Heart left ventricle (tissue), 16 donors: Measurements from ENCODE around the gene ARHGAP44. TPM values are rescaled to one million over a fixed set of nuclear protein-coding genes. Genes with fewer than 3 reads are reported as not detected.

ENCODE experiments used
- ATAC-seq, 4 donors: fragments of 200-7000 bp; cut with Tn5 transposase; one replicate each; pipeline ENCODE4 v1.9.1; 2020 to 2022; ENCODE audit warnings: moderate library complexity in 4 of 4, mild to moderate bottlenecking in 3 of 4, moderate number of reproducible peaks in 1 of 4
- DNase-seq, 5 donors: peaks; one replicate each; pipeline ENCODE4 v3.0.0-alpha.2; 2020
- H3K27ac ChIP-seq, 12 donors: fragments of 200-600 bp; sonication (generic) in 4 of 12; one replicate each; pipeline versions ENCODE4 v1.5.0 to v1.8.0; 2016 to 2022; ENCODE audit warnings: mild to moderate bottlenecking in 2 of 12
- H3K27me3 ChIP-seq, 9 donors: fragments of 200-600 bp; sonication (generic) in 2 of 9; one replicate each; pipeline versions ENCODE4 v1.5.1 to v1.8.0; 2016 to 2022; ENCODE audit warnings: mild to moderate bottlenecking in 3 of 9
- H3K36me3 ChIP-seq, 9 donors: fragments of 200-600 bp; sonication (generic) in 2 of 9; one replicate each; pipeline versions ENCODE4 v1.5.0 to v1.8.0; 2018 to 2022; ENCODE audit warnings: mild to moderate bottlenecking in 2 of 9
- H3K4me1 ChIP-seq, 12 donors: fragments of 200-600 bp; sonication (generic) in 4 of 12; one replicate each; pipeline versions ENCODE4 v1.5.0 to v1.8.0; 2016 to 2022; ENCODE audit warnings: mild to moderate bottlenecking in 3 of 12
- H3K4me3 ChIP-seq, 12 donors: fragments of 200-600 bp; sonication (generic) in 4 of 12; one replicate each; pipeline versions ENCODE4 v1.5.0 to v1.8.0; 2017 to 2022; ENCODE audit warnings: mild to moderate bottlenecking in 9 of 12, moderate library complexity in 4 of 12
- H3K9me3 ChIP-seq, 12 donors: fragments of 200-600 bp; sonication (generic) in 4 of 12; one replicate each; pipeline versions ENCODE4 v1.5.0 to v1.8.0; 2016 to 2022; ENCODE audit warnings: mild to moderate bottlenecking in 1 of 12
- CTCF ChIP-seq, 12 donors: fragments of 200-600 bp; sonication (generic) in 4 of 12; IDR thresholded peaks; one replicate each; pipeline versions ENCODE4 v1.5.0 to v1.8.0; 2018 to 2022; ENCODE audit warnings: antibody characterized with exemption in 12 of 12, mild to moderate bottlenecking in 5 of 12
- POLR2A ChIP-seq, 2 donors: fragments of 450-650 bp; IDR thresholded peaks; one replicate each; pipeline ENCODE4 v1.6.1; 2017; ENCODE audit warnings: antibody characterized with exemption in 2 of 2, mild to moderate bottlenecking in 2 of 2, moderate library complexity in 2 of 2
- WGBS, 4 donors: extraction: QIAGEN DNeasy Blood & Tissue Kit in 2 of 4; methylation state at CpG; one replicate each; pipeline versions ENCODE4 v1.1.5 to v1.1.7; 2013 to 2018; 5-methylcytosine and 5-hydroxymethylcytosine counted together
- intact Hi-C, 10 donors: fragments of 100-400 bp; cut with DNase I; formaldehyde crosslinking; loops; one replicate each; pipeline versions ENCODE4 v1.11.1 to v1.14.2; 2022
- polyA plus RNA-seq, 2 donors: library from polyadenylated mRNA; stranded (reverse); fragments of 200-250 nt; gene quantifications; one replicate each; pipeline ENCODE4 v1.2.3, GENCODE V29; 2013
- total RNA-seq, 9 donors: library from RNA; depleted of rRNA in 2 of 9; stranded (reverse); fragments of >200 nt in 2 of 9; fragmentation: NEBNext Ultra II Directional in 3 of 9; extraction: Animal tissue kit (Norgen Biotek cat#: 25700) in 3 of 9; gene quantifications; one replicate each; pipeline versions ENCODE4 v1.1.0 to v1.2.4, GENCODE V29; 2016 to 2023
- donor health status: ischemic (EF 13 %, LVEDD 7.1; RV severe dilation, severe dysfunction).
- donor health status: healthy with polysubstance abuse.
- donor health status: DM: no; HTN: yes; CAD: no.
- donor health status: DM: no; HTN: no; CAD: no.
- donor health status: ischemic (EF 25% LVEDD 6.9; RV normal size, moderate dysfunction).
- donor health status: ischemic (EF 25% LVEDD 5.7; RV mildly dilated, moderate dysfunction).
- donor health status: healthy.
- donor health status: DM: yes; HTN: yes; CAD: no.
- donor health status: ischemic (EF 35%, LVEDD 5.7; RV mildly dilated, moderate dysfunction).
- donor health status: nonischemic (EF 11% LVEDD 7.7; RV severe dilation, severe dysfunction).
- donor health status: DM: yes; HTN: yes; CAD: no.
- donor health status: PGD.
- donor health status: ischemic (EF 29% LVEDD 5.4; RV normal size, mild dysfunction).
- donor health status: nonischemic (EF 23%, LVEDD 6.1; RV moderate dilation, normal function).

ARHGAP44 gene
- total and polyA plus RNA-seq, 11 donors: 4.3 to 15.7 (median 8.6) TPM

DNA sequence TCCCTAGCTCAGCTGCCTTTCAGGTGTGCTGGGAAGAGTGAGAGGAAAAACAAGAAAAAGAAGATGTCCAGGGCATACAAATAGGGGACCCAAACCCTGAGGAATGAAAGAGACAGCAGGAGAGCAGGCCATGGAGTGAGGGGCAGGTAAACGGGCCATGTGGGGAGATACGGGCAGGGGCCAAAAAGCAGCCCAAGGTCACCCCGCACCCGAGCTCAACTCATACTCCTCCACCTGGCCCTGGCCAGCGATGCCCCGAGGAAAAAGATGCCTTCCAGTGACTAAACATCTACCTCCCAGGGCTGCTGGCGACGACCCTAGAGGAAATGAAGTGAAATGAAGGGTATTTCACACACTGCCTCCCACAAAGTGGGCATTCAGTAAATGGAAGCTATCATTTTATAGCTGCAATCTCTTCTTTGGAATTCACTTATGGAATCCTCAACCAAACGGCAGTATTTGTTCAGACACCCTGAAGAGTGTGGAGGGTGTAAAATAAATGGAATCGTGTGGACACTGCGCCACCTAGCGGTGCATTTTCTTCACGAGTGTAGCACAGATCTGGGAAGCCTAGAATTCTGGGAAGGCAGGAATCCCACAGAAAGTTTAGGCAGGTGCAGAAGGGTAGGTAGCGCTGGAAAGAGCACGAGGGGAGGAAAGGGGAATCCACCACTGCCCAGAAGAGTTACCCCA lies 213.6 kb downstream of the ARHGAP44 start:
- 43 to 48% (median 46%) methylated on average over 15 of the region's 15 CpGs for WGBS, 4 donors
- peak; percentile 72 to 91 (median 85) for TF ChIP-seq CTCF (IDR thresholded peaks at IDR 0.05)
- TF ChIP-seq POLR2A (IDR thresholded peaks at IDR 0.05): no peak
- intact Hi-C loops: loop anchor here (2.0 to 10.0 kb wide), 17 partner anchors 58 to 822 kb away; partner anchors contain the start of gene MYOCD (in 1 of the 10)
- H3K4me3 ChIP-seq: no peak overlapping the region
- no peaks in the 10 kb centered on the region for H3K9me3 ChIP-seq
- H3K36me3 ChIP-seq: peaks cover 0 to 100% (median 98%) of the 10 kb centered on the region in 9 donors
- no peaks in the 10 kb centered on the region for H3K27me3 ChIP-seq
- peaks cover 0 to 7% (median 1%) of the 10 kb centered on the region in 12 donors for H3K4me1 ChIP-seq
- no peak overlapping the region for H3K27ac ChIP-seq
- DNase-seq (peak; percentile 67 to 85 (median 79)), ATAC-seq (peak; percentile 81 to 93 (median 85))

- no peak overlapping the region for H3K27ac ChIP-seq
- H3K27me3 ChIP-seq: no peaks in the 10 kb centered on the region
- WGBS, 4 donors: 49 to 80% (median 76%) methylated on average over 3 to 9 of the region's 9 CpGs
- ATAC-seq: peak in 3 of 4 donors; percentile 25 to 41 (median 39)
- no peaks in the 10 kb centered on the region for H3K9me3 ChIP-seq
- no peak for DNase-seq
- peak in 2 of 12 donors; percentile 28 to 33 for TF ChIP-seq CTCF (IDR thresholded peaks at IDR 0.05)
- no peak for TF ChIP-seq POLR2A (IDR thresholded peaks at IDR 0.05)
- peaks cover 0 to 7% (median 1%) of the 10 kb centered on the region in 12 donors for H3K4me1 ChIP-seq
- no peak overlapping the region for H3K4me3 ChIP-seq
- intact Hi-C loops: loop anchor here (2.0 to 10.0 kb wide), 17 partner anchors 59 to 823 kb away; partner anchors contain the start of gene MYOCD (in 1 of the 10)
- H3K36me3 ChIP-seq: peaks cover 0 to 100% (median 98%) of the 10 kb centered on the region in 9 donors
Observed at GRCh38 chr17:13003454-13003851, 214.2 kb downstream of the ARHGAP44 start.

DNA sequence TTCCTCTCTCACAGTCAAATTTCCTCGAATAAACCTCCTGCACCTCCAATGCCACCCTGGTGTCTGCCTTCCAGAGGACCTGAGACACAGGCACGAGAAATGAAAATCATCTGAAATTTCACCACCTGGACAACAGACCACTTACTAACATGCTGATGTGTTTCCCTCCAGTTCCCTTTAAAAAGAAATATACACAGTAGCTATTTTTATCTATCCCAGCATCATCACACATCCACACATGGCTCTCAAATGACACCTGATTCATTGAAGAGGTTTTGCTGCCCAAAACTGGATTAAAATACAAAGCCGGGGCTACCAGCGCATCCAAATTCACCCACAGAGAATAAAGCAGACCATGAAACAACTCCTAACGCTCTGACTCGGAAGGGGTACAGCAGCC lies 214.6 kb downstream of the ARHGAP44 start:
- H3K27me3 ChIP-seq: no peaks in the 10 kb centered on the region
- ATAC-seq: no peak
- DNase-seq: no peak
- peaks cover 0 to 100% (median 98%) of the 10 kb centered on the region in 9 donors for H3K36me3 ChIP-seq
- intact Hi-C loops: loop anchor here (2.0 to 10.0 kb wide), 17 partner anchors 59 to 823 kb away; partner anchors contain the start of gene MYOCD (in 1 of the 10)
- H3K9me3 ChIP-seq: no peaks in the 10 kb centered on the region
- H3K4me1 ChIP-seq: peaks cover 0 to 7% (median 1%) of the 10 kb centered on the region in 12 donors
- 88 to 91% (median 90%) methylated on average over 6 of the region's 6 CpGs for WGBS, 4 donors
- H3K4me3 ChIP-seq: no peak overlapping the region
- TF ChIP-seq CTCF (IDR thresholded peaks at IDR 0.05): no peak
- TF ChIP-seq POLR2A (IDR thresholded peaks at IDR 0.05): no peak
- no peak overlapping the region for H3K27ac ChIP-seq

- WGBS, 4 donors: 73 to 79% (median 79%) methylated on average over 4 of the region's 4 CpGs
- no peak for TF ChIP-seq POLR2A (IDR thresholded peaks at IDR 0.05)
- TF ChIP-seq CTCF (IDR thresholded peaks at IDR 0.05): no peak
- intact Hi-C loops: loop anchor here (5.0 to 10.0 kb wide), 13 partner anchors 60 to 822 kb away; partner anchors contain the start of gene MYOCD (in 1 of the 10)
- Histone ChIP-seq H3K4me3 (no peak overlapping the region), H3K9me3 (no peaks in the 10 kb centered on the region), H3K27me3 (no peaks in the 10 kb centered on the region), H3K36me3 (peaks cover 0 to 100% (median 96%) of the 10 kb centered on the region in 9 donors), H3K27ac (no peak overlapping the region), H3K4me1 (peaks cover 0 to 7% (median 1%) of the 10 kb centered on the region in 12 donors)
- DNase-seq (no peak), ATAC-seq (no peak)
Observed at GRCh38 chr17:13004336-13004735, 215.0 kb downstream of the ARHGAP44 start.
